Fibroblast of upper back skin (primary cell): Measurements from ENCODE around the gene PCDHGA7.
"Not testable (repeated sequence)": the region's sequence is repeated elsewhere in the genome, so short reads cannot be mapped to it uniquely, and the experiment has no call there.

Experiments
- DNase-seq: peaks from one replicate; pipeline ENCODE4 v3.0.0-alpha.2; 2013

The PCDHGA7 gene

GRCh38 chr5:141382469-141383294 is at the start of gene PCDHGA7:
Gene PCDHGA7 (plus strand): TSS chr5:141382742. CDS start chr5:141382900, 158 bp downstream.
- peak; percentile 44 for DNase-seq

DNA sequence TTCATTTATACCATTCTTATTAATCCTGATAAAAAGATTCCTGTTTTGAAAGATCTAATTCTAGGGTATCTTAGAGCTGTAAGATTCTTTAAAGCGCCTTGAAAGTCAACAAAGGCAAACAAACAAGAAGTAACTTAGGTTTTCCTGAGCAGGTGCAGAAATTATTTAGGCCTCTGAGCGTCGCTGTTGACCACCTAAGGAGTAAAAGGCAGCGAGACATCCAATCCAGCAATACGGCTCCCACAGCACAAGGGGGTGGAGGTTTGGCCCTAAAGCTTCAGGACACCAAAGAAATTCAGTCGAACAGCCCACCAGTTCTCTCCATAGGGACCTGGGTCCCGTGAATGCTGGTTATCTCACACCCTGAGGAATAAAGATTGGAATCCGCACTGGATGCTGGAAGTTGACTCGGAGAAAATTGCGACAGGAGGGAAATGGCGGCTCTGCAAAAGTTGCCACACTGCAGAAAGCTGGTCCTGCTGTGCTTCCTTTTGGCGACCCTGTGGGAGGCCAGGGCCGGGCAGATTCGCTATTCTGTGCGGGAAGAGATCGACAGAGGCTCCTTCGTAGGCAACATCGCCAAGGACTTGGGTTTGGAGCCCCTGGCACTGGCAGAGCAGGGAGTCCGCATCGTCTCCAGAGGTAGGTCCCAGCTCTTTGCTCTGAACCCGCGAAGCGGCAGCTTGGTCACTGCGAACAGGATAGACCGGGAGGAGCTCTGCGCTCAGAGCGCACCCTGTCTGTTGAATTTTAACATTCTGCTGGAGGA is 43.8 kb upstream of the PCDHGA7 start, which contains the start of gene PCDHGA2:
PCDHGA2 (plus strand) TSS at position 223 of the 769 bp plus-strand sequence.
- peak; percentile 53 for DNase-seq

GRCh38 chr5:141340781-141341354 is 41.7 kb upstream of the PCDHGA7 start:
- DNase-seq, result not testable (repeated sequence)

DNA sequence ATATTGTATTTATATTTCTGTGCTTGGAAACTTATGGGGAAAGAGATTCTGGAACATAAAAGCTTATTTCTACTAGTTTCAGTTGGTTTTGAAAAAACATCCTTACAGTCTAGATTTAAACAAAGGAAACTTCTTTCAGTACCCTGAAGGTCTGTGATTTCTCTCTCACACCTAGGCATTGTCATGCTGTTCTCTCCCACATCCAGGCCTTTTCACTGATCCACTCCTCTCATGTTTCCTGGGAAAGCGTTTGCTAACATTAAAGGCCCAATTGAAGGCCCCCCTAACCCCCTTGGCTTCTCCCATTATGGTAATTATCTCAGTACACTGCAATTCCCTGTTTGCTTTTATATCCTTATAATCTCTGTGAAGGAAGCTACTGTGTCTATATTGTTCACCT is 39.8 kb upstream of the PCDHGA7 start:
- DNase-seq, result no peak

DNA sequence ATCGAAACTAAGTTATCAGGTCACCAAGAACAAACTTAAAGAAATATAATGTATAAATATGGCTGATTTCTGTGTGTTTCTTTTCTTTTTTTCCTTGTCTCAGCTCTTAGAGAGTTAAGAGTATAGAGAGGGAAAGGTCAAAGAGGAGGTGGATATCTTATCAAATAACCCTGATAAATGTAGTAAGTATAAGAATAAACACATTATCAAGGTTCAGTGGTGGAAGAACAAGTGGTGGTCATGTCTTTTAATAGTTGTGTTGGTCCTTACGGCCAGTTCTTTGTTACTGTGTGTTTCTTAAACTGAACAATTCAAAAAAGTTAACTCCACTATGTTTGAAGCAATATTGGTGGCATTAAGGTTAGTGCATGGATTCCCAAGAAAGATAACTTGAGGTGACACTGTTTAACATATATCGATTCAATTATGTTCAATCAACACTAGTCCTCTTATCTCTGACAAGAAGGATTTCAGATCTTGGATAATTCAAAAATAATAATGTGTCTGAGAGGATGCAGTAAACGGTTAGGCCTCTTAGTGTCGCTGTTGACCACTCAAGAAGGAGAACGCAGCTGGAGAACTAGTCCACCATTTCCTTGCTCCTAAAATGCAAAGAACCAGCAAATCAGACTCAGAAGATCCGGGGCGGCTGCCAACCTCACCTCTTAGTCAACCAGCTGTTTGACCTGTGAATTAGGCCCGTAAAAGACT is 39.1 kb upstream of the PCDHGA7 start, which contains the start of gene PCDHGA3:
PCDHGA3 (plus strand) TSS at position 588 of the 711 bp plus-strand sequence. CDS start 205 bp downstream, outside the sequence.
- DNase-seq, result peak; percentile 59

DNA sequence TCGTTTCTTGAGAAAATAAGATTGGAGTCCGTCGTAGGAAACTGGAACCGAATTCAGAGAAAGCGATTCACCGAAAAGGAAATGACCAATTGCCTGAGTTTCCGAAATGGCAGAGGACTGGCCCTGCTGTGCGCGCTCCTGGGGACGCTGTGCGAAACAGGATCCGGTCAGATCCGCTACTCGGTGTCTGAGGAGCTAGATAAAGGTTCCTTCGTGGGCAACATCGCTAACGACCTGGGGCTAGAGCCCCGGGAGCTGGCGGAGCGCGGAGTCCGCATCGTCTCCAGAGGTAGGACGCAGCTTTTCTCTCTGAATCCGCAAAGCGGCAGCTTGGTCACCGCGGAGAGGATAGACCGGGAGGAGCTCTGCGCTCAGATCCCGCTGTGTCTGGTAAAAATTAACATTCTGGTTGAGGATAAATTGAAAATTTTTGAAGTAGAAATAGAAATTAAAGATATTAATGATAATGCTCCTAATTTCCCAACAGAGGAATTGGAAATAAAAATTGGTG is 38.5 kb upstream of the PCDHGA7 start:
- DNase-seq, result no peak

- DNase-seq, result no peak
Measured at GRCh38 chr5:141345327-141345726, 37.2 kb upstream of the PCDHGA7 start.

DNA sequence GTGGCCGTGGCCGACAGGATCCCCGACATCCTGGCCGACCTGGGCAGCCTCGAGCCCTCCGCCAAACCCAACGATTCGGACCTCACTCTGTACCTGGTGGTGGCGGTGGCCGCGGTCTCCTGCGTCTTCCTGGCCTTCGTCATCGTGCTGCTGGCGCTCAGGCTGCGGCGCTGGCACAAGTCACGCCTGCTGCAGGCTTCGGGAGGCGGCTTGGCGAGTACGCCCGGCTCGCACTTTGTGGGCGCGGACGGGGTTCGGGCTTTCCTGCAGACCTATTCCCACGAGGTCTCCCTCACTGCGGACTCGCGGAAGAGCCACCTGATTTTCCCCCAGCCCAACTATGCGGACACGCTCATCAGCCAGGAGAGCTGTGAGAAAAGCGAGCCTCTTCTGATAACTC is 36.5 kb upstream of the PCDHGA7 start:
- not testable (repeated sequence) for DNase-seq

DNA sequence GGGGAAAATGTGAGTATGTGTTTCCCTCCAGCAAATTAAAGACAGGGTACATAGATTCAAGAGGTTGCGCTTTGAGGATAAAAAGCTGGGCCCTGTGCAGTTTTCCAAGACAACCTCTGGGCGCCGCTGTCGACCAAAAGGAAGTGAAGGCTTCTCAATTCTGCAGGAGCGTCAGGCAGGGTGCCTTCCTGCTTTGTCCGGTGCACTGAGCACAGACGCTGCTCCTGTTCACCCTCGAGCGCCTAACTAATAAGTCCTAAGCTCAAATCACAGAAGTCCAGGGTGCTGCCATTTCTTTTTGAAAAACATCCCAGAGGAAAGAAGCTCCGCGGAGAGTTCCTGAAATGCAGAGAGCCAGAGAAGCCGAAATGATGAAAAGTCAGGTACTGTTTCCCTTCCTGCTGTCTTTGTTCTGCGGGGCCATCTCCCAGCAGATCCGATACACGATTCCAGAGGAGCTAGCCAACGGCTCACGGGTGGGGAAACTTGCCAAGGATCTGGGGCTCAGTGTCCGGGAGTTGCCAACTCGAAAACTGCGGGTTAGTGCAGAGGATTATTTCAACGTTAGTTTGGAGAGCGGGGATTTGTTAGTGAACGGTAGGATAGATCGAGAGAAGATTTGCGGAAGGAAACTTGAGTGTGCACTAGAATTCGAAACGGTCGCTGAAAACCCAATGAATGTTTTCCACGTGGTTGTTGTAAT is 32.5 kb upstream of the PCDHGA7 start, which contains the start of gene PCDHGB1:
PCDHGB1 (plus strand) TSS at position 183 of the 703 bp plus-strand sequence; CDS start at position 345, 162 bp downstream.
- peak; percentile 55 for DNase-seq

DNA sequence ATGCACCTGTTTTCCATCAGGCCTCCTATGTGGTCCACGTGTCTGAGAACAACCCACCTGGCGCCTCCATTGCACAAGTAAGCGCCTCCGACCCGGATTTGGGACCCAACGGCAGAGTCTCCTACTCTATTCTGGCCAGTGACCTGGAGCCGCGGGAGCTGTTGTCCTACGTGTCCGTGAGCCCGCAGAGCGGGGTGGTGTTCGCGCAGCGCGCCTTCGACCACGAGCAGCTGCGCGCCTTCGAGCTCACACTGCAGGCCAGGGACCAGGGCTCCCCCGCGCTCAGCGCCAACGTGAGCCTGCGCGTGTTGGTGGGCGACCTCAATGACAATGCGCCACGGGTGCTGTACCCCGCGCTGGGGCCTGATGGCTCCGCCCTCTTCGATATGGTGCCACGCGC is 31.0 kb upstream of the PCDHGA7 start:
- DNase-seq, result no peak

GRCh38 chr5:141354900-141355469 is 27.6 kb upstream of the PCDHGA7 start, which contains the start of gene PCDHGA4:
Gene PCDHGA4 (plus strand): TSS chr5:141355021. CDS start chr5:141355108, 87 bp downstream.
- no peak for DNase-seq

DNA sequence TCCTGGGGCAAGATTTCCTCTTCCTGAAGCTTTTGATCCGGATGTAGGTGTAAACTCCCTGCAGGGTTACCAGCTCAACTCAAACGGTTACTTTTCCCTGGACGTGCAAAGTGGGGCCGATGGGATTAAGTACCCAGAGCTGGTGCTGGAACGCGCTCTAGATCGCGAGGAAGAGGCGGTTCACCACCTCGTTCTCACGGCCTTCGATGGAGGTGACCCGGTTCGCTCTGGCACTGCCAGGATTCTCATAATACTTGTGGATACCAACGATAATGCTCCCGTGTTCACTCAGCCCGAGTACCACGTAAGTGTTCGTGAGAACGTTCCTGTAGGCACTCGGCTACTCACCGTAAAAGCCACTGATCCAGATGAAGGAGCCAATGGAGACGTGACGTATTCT is 26.9 kb upstream of the PCDHGA7 start:
- DNase-seq, result no peak

DNA sequence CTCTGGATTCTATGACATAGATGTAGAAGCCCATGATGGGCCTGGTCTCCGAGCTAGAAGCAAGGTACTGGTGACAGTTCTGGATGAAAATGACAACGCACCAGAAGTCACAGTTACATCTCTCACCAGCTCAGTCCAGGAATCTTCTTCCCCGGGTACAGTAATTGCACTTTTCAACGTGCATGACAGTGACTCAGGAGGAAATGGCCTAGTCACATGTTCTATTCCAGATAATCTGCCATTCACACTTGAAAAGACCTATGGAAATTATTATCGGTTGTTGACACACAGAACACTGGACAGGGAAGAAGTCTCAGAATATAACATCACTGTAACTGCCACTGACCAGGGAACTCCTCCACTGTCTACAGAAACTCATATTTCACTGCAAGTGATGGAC is 26.4 kb upstream of the PCDHGA7 start:
- no peak for DNase-seq

- no peak for DNase-seq
Measured at GRCh38 chr5:141356950-141357349, 25.6 kb upstream of the PCDHGA7 start.

GRCh38 chr5:141359790-141360426 is 22.6 kb upstream of the PCDHGA7 start, which contains the start of gene PCDHGB2:
Gene PCDHGB2 (plus strand): TSS chr5:141359994. CDS start chr5:141360136, 142 bp downstream.
- DNase-seq, result peak; percentile 41

DNA sequence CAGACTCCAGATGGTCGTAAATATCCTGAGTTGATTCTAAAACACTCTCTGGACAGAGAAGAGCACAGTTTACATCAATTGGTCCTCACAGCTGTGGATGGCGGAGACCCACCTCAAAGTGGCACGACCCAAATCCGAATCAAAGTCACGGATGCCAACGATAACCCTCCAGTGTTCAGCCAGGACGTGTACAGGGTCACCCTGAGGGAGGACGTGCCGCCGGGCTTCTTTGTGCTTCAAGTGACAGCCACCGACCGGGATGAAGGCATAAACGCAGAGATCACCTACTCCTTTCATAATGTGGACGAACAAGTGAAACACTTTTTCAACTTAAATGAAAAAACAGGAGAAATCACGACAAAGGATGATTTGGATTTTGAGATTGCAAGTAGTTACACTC is 21.9 kb upstream of the PCDHGA7 start:
- DNase-seq, result no peak

DNA sequence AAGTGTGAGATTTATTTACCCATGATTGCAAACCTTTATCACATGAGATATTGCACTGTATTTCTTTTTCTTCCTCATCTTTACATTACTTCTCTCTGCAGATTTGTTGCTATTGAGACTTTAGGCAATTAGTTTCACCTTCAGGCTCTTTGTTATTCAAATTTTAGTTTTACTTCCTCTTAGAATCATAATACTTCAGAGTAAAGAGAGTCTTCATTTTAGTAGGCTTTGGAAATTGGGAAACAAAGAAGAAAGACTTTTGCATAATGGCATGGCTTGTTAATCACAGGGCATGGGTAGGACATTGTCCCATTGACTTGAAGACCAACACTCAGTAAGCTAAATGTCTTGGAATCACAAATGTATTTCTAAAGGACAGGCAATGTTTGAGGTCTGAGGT is 19.8 kb upstream of the PCDHGA7 start:
- DNase-seq, result no peak

DNA sequence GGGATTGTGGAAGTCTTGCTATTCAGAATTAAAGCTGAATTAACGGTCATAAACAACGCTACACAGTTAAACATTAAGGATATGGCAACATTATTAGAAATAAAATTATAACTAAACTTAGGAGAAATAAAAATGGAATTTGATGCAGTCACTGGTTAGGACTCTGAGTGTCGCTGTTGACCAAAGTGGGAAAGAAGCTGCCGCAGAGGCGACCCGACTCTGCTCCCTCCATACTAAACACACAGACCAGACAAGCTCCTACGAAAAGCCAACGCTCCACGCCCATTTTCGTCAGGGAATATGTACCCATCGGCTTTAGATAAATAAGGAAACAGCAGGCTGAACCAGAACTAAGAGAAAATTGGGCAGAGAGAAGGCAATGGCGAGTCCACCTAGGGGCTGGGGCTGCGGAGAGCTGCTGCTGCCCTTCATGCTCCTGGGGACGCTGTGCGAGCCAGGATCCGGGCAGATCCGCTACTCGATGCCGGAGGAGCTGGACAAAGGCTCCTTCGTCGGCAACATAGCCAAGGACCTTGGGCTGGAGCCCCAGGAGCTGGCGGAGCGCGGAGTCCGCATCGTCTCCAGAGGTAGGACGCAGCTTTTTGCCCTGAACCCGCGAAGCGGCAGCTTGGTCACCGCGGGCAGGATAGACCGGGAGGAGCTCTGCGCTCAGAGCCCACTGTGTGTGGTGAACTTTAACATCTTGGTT is 18.4 kb upstream of the PCDHGA7 start, which contains the start of gene PCDHGA5:
PCDHGA5 (plus strand) TSS at position 211 of the 709 bp plus-strand sequence; CDS start at position 380, 169 bp downstream.
- peak; percentile 28 for DNase-seq

GRCh38 chr5:141366016-141366896 is 16.3 kb upstream of the PCDHGA7 start:
- DNase-seq, result no peak
